CD4-positive, alpha-beta T cell (primary cell): ENCODE measurements around the gene DHCR7. TPM values are rescaled to one million over a fixed set of nuclear protein-coding genes. Genes with fewer than 3 reads are reported as not detected.

Experiments used
- ATAC-seq: fragments of 200-7000 bp; cut with Tn5 transposase; one replicate; pipeline ENCODE4 v1.10.0; 2022; ENCODE audit warnings: mild to moderate bottlenecking; ENCODE audit not compliant: poor library complexity
- CTCF ChIA-PET: fragments of 350-600 bp; sonication (Branson Sonifier 250); formaldehyde crosslinking; loops from one replicate; lab custom pipeline; 2021; ENCODE audit warnings: antibody characterized with exemption, inconsistent platforms; lab: Charles Lee
- POLR2A ChIA-PET: fragments of 350-600 bp; sonication (Branson Sonifier 250); formaldehyde crosslinking; loops from one replicate; lab custom pipeline; 2021; ENCODE audit warnings: antibody characterized with exemption, inconsistent platforms; lab: Charles Lee
- DNase-seq, 14 experiments: peaks; one replicate each; pipeline ENCODE4 v3.0.0-alpha.2; 2013 to 2020; ENCODE audit warnings: mixed read lengths in 2 of 14
- H3K27ac ChIP-seq, 2 donors: one replicate each; pipeline versions ENCODE4 v1.5.1 to v1.7.0; 2013; ENCODE audit warnings: low read length in 2 of 2, low read depth in 1 of 2, mild to moderate bottlenecking in 1 of 2
- H3K27me3 ChIP-seq, 2 experiments: 1 replicate in 1 of 2; 2 replicates in 1 of 2; pipeline versions ENCODE4 v1.6.1 to v1.7.0; 2013; ENCODE audit warnings: low read length in 2 of 2, control low read depth in 1 of 2, mild to moderate bottlenecking in 1 of 2, moderate library complexity in 1 of 2; ENCODE audit not compliant: insufficient read depth in 2 of 2, control insufficient read depth in 1 of 2
- H3K36me3 ChIP-seq: one replicate; pipeline ENCODE4 v1.6.1; 2013; ENCODE audit warnings: low read length, control low read depth; ENCODE audit not compliant: insufficient read depth
- H3K4me1 ChIP-seq: one replicate; pipeline ENCODE4 v1.6.1; 2013; ENCODE audit warnings: low read length, control low read depth; ENCODE audit not compliant: insufficient read depth
- H3K4me3 ChIP-seq: one replicate; pipeline ENCODE4 v1.5.1; 2013; ENCODE audit warnings: mild to moderate bottlenecking, low read length, moderate library complexity
- H3K9me3 ChIP-seq, 2 experiments: 1 replicate in 1 of 2; 2 replicates in 1 of 2; pipeline versions ENCODE4 v1.6.1 to v1.7.0; 2013; ENCODE audit warnings: low read length in 2 of 2, mild to moderate bottlenecking in 2 of 2, control low read depth in 1 of 2, moderate library complexity in 1 of 2; ENCODE audit not compliant: control insufficient read depth in 1 of 2, insufficient read depth in 1 of 2
- H3K27ac Mint-ChIP-seq: one replicate; pipeline ENCODE4 v1.8.0; 2020; ENCODE audit warnings: mixed read lengths
- H3K27me3 Mint-ChIP-seq: one replicate; pipeline ENCODE4 v1.8.0; 2021; ENCODE audit warnings: mixed read lengths
- H3K36me3 Mint-ChIP-seq: one replicate; pipeline ENCODE4 v1.8.0; 2021; ENCODE audit warnings: low read depth, mixed read lengths
- H3K4me1 Mint-ChIP-seq: one replicate; pipeline ENCODE4 v1.8.0; 2021; ENCODE audit warnings: low read depth, mixed read lengths
- H3K4me3 Mint-ChIP-seq: one replicate; pipeline ENCODE4 v1.8.0; 2020; ENCODE audit warnings: mild to moderate bottlenecking, mixed read lengths
- H3K9me3 Mint-ChIP-seq: one replicate; pipeline ENCODE4 v1.8.0; 2020; ENCODE audit warnings: mixed read lengths
- CTCF ChIP-seq: fragments of 200-600 bp; IDR thresholded peaks from one replicate; pipeline ENCODE4 v1.8.0; 2022; ENCODE audit warnings: antibody characterized with exemption, mild to moderate bottlenecking
- intact Hi-C, 2 experiments: fragments of 100-400 bp; cut with DNase I in 1 of 2; cut with micrococcal nuclease in 1 of 2; formaldehyde crosslinking; loops; one replicate each; pipeline versions ENCODE4 v1.15.1 to v1.9.0; 2023 to 2025; cut with DNase I, micrococcal nuclease
- total RNA-seq, 174 experiments: library from RNA in 2 of 174; stranded (reverse) in 2 of 174; gene quantifications; one replicate each; pipeline ENCODE4 v1.2.3 and lab custom pipeline; 2021 to 2026

DHCR7 gene
- total RNA-seq, 2 experiments from 2014 or later = 30.2 to 30.6 TPM

- H3K4me3 Mint-ChIP-seq = no peak overlapping the region
- no peak for TF ChIP-seq CTCF
- ChIA-PET POLR2A (no interaction called here), CTCF (no interaction called here)
- no peaks in the 10 kb centered on the region for H3K27me3 Mint-ChIP-seq
- intact Hi-C loops = no loop called here
- no peak for ATAC-seq
- no peaks in the 10 kb centered on the region for H3K9me3 Mint-ChIP-seq
- H3K36me3 ChIP-seq = no peaks in the 10 kb centered on the region
- H3K4me1 ChIP-seq = no peaks in the 10 kb centered on the region
- no peak for DNase-seq
- no peak overlapping the region for H3K27ac Mint-ChIP-seq
- H3K27me3 ChIP-seq = no peaks in the 10 kb centered on the region
- H3K27ac ChIP-seq = no peak overlapping the region
- no peaks in the 10 kb centered on the region for H3K9me3 ChIP-seq
- H3K36me3 Mint-ChIP-seq = no peaks in the 10 kb centered on the region
- no peaks in the 10 kb centered on the region for H3K4me1 Mint-ChIP-seq
- H3K4me3 ChIP-seq = no peak overlapping the region
These were observed 18.5 kb downstream of the DHCR7 start for GRCh38 chr11:71429701-71430100.

GRCh38 chr11:71428861-71429435 is 19.2 kb downstream of the DHCR7 start:
- POLR2A ChIA-PET = no interaction called here
- Histone ChIP-seq H3K4me3 (no peak overlapping the region), H3K4me1 (no peaks in the 10 kb centered on the region), H3K27ac (no peak overlapping the region), H3K9me3 (no peaks in the 10 kb centered on the region), H3K36me3 (no peaks in the 10 kb centered on the region), H3K27me3 (no peaks in the 10 kb centered on the region)
- Mint-ChIP-seq H3K27ac (no peak overlapping the region), H3K4me3 (no peak overlapping the region), H3K9me3 (no peaks in the 10 kb centered on the region), H3K4me1 (no peaks in the 10 kb centered on the region), H3K36me3 (no peaks in the 10 kb centered on the region), H3K27me3 (no peaks in the 10 kb centered on the region)
- no peak for TF ChIP-seq CTCF
- CTCF ChIA-PET = no interaction called here
- intact Hi-C loops = no loop called here
- DNase-seq (no peak), ATAC-seq (no peak)

GRCh38 chr11:71426413-71426812 is 21.8 kb downstream of the DHCR7 start:
- ChIA-PET CTCF (interaction anchor here (2.1 kb wide), 1 partner anchor 10 kb away, joined by 4 read pairs; no protein-coding TSS in a partner anchor), POLR2A (no interaction called here)
- no peak for ATAC-seq
- Histone ChIP-seq H3K9me3 (no peaks in the 10 kb centered on the region), H3K36me3 (no peaks in the 10 kb centered on the region), H3K27ac (no peak overlapping the region), H3K27me3 (no peaks in the 10 kb centered on the region), H3K4me3 (no peak overlapping the region), H3K4me1 (no peaks in the 10 kb centered on the region)
- H3K9me3 Mint-ChIP-seq = no peaks in the 10 kb centered on the region
- no peaks in the 10 kb centered on the region for H3K36me3 Mint-ChIP-seq
- no peak overlapping the region for H3K27ac Mint-ChIP-seq
- intact Hi-C loops = no loop called here
- H3K4me1 Mint-ChIP-seq = no peaks in the 10 kb centered on the region
- no peak for TF ChIP-seq CTCF
- no peak overlapping the region for H3K4me3 Mint-ChIP-seq
- no peaks in the 10 kb centered on the region for H3K27me3 Mint-ChIP-seq
- no peak for DNase-seq
